HG03558 (cell line): Measurements from ENCODE around the gene C17orf50.

Experiments
- ATAC-seq: cut with Tn5 transposase; IDR thresholded peaks from one replicate; pipeline ENCODE4 v1.9.1; 2021; ENCODE audit warnings: moderate number of reproducible peaks; ENCODE audit not compliant: unreplicated experiment; ENCODE audit errors: extremely low read depth

The C17orf50 gene

DNA sequence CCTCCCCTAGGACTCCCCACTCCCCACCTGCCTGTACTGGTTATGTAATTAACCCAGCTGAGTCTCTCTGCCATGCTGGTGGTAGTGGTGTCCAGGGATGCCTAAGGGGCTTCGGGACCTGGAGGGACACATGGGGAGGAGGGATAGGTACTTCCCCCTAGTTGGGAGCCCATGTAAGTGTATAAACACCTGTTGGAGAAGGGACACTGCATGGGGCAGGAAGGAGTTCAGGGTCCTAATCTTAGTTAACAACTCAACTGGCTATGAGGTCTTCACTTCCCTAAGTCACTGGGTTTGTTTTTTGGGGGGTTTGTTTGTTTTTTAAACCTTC lies 27.9 kb upstream of the C17orf50 start:
- no peak for ATAC-seq

DNA sequence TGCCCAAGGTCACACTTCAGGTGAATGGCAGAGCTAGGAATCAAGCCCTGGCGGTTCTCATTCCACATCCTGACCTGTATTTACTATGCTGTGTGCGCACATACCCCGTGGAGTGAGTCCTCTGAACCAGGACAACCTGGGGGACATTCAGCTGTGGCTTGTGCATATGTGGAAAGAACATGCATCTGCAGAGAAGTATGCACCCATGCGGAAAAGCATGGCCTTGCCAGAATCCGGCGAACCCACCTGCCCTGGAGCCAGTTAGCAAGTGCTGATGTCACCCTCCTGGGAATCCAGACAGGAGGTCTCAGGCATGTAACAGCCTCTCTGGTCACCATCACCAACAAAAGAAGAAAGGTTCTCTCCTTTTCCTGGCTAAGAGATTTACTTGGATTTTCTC lies 27.3 kb upstream of the C17orf50 start:
- no peak for ATAC-seq

DNA sequence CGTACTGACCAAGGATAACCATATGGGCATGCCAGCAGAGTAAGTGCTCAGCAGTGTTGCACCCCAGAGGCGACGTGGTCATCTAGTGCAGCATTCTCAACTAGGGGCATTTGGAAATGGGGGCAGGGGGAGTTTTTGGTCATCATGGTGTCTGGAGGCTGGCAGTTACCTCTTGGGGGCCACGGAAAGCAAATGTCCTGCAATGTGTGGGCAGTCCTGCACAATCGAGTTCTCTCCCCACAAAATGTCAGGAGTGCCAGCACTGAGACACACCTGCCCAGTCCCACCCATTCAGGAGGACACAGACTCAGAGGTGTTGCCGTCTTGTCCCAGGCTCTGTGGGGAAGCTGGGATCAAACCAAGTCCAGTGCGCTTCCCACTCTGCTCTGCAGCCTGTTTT lies 26.3 kb upstream of the C17orf50 start:
- no peak for ATAC-seq

DNA sequence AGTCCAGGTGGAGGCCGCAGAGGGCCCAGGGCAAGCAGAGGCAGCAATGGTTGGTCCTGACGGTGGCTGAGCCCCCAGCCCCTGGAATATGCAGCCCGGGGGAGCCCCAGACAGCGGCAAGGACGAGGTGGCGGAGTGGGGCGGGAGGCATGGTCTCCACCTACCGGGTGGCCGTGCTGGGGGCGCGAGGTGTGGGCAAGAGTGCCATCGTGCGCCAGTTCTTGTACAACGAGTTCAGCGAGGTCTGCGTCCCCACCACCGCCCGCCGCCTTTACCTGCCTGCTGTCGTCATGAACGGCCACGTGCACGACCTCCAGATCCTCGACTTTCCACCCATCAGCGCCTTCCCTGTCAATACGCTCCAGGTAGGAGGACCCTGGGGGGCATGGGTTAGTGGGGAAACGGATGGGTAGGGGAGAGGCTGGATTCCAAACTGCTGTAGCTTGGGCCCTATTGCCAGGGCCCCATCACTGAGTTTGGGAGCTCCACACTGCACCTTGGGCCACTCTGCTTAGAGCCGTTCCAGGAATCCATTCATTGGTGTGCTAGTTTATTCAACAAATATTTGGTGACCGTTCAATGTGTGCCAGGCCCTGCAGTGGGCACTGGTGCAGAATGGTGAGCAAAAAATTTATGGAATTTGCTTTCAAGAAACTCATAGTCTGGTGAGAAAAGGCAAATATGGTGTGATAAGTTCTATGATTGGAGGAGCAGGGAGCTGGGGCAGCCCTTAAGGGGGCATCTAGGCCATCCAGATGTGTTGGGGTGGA lies 25.5 kb upstream of the C17orf50 start:
- ATAC-seq = no peak

DNA sequence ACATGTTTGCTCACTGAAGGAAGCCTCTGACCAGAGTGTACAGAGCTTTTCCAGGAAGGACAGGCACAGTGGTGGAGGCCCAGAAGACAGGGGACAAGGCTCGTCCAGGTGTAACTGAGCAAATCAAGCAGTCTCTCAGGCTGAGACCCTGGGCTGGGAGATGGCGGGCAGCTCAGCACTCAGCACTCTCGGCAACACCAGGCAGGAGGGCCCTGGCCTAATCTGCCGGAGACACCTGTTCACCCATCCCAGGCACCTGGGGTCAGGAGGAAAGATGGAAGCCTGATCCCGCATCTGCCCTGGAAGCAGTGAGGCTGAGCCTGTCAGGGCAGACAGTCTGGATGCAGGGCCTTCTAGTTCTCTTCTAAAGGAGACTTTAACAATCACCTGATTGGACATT lies 24.5 kb upstream of the C17orf50 start:
- no peak for ATAC-seq

DNA sequence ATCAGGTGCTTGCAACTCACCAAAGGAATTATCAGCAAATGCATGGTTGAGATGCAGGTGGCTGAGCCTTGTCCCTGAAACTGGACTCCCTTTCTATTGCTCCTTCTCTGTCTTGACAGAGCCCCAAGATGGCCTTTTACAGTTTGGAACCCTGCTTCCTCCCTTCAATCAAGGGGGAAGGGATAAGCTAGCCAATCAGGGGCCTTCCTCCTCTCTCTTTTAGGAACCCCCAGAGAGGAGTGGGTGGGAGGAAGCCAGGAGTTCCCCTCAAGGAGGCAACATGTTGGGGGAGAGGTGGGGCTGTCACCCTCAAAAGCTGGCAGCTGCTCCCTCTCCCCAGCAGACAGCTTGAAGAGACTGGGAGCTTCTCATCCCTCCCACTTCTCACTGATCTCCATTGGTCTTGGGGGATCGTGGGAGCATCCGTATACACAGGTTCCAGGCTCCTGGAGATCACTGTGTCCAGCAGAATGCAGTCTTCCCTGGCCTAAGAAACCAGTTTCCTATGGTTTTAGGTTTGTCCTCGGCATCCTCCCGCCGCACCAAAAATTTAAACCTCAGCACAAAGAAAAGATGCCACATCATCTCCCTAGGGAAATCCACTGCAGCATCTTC lies 22.1 kb upstream of the C17orf50 start:
- no peak for ATAC-seq

DNA sequence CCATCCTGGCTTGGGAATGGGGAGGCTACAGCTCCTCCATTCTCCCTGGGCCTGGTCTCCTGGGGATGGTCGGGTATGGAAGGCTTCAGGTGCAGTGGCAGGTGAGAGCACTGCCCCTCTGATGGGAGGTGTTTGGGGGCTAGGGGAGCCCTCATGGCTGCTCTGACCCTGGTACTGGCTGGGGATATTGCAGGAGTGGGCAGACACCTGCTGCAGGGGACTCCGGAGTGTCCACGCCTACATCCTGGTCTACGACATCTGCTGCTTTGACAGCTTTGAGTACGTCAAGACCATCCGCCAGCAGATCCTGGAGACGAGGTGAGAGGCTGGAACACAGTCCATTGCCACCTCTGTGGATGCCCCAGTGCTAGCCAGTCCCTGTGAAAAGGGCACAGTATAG lies 20.5 kb upstream of the C17orf50 start:
- ATAC-seq = no peak

DNA sequence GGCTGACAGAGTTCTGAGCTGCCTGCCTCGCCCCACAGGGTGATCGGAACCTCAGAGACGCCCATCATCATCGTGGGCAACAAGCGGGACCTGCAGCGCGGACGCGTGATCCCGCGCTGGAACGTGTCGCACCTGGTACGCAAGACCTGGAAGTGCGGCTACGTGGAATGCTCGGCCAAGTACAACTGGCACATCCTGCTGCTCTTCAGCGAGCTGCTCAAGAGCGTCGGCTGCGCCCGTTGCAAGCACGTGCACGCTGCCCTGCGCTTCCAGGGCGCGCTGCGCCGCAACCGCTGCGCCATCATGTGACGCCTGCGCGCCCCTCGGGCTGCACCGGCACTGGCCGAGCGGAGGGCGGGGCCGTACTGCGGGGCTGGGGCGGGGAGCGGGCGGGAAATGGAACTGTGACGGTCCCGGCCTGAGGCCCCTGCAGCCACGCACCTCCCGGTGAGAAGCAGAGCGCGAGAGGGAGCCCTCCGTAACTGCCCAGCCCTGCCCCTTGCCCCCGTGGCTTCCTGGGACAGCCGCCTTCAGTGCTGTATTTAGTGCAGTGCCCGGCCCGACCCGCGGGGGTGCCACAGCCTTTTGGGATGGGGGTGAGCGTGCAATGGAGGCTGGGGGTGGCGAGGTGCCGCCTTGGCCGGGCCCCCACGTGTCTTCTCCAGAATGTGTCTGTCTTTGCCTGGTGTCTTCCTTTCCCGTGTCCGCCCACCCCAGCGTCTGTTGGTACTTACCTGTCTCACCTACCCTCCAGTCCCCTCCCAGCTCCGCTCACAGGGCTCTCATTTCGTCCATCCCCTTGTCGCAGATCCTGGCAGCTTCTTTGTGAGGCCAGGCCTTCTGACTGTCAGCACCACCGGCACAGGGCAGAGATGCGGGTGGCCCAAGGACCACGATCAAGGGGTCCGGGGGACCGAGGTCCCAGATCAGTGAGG lies 19.4 kb upstream of the C17orf50 start:
- no peak for ATAC-seq

DNA sequence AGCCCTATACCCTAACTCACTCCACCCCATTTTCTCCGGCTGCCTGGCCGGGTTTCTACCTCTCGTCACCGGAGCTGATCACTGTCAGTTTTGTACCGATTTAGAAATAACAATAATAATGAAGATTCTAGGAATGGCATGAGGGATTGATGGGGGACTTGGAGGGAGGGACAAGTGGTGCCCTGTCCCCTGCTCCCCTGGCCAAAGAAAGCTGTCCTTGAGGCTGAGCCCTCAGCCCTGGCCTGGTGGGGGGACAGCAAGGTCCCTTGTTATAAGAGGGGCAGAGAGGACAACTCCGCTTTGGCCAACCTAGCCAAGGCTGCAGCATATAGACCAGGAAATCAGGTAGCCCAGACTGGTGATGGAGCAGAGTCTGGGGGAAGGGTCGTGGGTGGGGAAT lies 18.2 kb upstream of the C17orf50 start:
- no peak for ATAC-seq

DNA sequence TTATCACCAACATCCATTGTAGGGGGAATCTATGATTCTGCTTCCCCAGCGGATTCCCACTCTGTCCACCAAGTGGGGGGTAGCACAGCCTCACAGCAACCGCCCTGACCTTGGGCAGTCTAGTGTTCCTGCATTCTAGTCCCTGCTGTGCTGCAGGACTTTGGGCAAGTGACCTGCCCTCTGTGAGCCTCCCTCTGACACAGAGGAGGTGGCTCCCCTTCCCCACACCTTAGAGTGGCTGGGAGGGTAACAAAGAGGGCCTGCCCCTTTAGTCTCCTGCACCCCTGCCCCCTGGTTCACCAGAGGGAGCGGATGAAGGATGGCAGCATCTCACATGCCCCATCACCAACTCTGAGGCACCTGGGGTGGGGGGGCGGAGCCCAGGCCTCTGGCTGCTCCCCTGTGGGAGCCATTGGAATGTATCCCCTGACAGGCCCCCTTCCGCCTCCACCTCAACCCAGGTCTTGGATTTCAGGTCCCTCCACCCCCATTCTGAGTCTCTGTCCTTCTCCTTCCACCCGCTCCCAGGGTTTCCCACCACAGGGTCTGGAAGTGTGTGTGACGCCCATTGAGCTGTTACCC lies 17.7 kb upstream of the C17orf50 start:
- ATAC-seq = no peak

DNA sequence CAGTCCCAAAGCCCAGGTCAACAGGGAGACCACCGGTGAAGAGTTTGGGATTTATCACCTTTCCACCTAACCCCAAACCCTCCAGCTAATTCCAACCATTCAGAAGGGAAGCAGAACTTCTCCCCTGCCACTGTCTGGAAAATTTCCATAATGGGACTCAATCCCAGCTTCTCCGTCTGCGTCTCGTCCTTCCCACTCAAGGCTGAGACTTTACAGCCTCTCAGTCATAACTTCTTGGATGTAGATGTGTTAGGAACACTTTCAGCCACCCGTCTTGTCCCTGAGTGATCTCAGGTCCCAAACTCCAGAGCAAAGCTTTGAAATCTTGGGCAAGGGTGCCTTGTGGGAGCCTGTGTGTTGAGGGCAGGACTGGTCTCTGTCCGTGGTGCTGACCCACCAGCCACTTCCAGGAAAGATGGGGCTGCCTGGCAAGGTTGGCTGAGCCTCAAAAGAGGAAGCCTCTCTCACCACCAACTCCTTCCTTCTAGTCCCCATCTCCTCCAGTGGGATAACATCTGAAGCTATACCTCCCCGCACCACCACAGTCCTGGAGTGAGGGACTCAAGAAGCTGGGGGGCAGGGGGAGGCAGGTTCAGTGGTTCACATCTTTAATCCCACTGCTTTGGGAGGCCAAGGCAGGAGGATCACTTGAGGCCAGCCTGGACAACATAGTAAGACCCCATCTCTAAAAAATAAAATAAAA lies 16.9 kb upstream of the C17orf50 start:
- no peak for ATAC-seq

DNA sequence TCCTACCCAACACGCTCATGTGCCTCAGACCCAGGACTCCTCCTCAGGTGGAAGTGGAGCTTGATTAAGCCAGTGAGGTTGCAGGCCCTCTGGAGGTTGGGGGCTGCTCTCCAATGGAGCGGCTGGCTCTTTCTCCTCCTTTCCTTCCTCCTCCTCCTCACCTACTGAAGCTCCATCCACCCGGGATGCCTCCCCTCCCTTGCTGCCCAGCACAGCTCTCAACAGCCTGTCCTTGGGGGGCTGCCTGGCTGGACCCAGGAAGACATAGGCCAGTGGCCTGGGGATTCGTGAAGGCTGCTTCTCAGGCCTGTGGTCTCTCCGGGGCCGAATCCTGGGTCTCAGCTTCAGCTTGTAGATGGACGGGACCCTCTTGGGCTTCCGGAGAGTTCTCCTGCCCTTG lies 15.9 kb upstream of the C17orf50 start:
- no peak for ATAC-seq

DNA sequence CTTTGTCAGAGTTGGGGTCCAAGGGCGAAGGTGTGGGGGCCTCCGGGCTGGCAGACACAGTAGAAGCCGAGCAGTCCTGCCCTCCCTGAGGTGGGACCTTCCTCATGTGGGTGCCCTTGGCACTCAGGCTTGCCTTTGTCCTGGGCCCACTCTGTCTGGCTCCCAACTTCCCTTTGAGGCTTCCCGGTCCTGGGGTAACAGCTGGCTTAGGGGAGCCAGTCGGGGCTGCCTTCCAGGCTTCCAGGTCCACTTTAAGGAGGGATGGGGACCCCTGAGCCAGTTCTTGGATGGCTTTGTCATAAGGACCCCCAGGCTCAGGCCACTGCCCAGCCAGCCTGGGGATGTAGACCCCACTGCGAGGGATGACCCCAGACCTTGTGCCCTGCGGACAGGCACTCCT lies 15.4 kb upstream of the C17orf50 start:
- ATAC-seq = no peak

DNA sequence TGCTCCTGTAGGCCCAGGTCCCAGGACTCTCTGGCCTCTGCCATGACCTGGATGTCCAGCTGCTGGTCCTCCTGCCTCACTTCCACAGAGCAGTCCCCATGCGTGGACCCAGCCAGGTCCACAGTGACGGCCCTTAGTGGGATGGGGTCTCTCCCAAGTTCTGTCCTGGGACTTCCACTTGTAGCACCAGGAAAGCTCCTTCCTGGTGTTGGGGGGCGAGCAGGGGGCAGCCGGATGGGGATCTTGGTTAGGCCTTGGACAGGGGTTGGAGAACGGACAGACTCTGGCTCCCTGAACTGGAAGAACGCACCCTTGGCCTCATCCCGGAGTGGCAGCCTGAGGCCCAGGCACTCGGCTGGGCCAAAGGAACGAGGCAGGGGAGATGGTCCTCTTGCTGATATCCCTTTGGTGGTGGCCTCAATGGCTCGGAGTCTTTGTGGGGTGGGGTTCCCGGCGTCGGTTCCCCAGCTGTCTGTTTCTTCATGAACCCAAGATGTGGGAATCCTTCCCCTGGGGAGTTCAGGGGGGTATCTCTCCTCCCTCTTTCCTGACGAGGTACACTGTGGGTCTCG lies 14.9 kb upstream of the C17orf50 start:
- no peak for ATAC-seq

DNA sequence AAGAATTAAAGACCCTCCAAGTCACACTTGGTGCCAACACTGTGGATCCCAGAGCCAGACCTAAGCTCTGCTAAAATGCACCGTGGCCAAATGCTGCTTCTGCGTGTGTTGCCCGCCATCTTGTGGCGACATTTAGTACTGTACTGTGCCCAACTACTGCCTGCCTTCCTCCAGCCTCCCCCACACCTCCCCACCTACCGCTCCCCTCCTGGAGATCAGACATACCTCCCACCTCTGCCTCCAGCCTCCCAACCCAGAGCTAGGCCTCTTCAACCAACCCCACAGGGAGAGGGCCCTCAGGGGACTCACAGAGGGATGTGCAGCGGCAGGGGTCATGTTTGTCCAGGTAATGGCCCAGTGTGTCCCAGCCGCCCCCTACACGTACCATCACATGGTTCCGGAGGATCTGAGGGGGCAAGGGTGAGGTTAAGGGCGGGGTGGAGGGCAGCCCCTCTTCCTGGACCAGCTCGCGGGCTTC lies 13.1 kb upstream of the C17orf50 start:
- ATAC-seq = no peak

DNA sequence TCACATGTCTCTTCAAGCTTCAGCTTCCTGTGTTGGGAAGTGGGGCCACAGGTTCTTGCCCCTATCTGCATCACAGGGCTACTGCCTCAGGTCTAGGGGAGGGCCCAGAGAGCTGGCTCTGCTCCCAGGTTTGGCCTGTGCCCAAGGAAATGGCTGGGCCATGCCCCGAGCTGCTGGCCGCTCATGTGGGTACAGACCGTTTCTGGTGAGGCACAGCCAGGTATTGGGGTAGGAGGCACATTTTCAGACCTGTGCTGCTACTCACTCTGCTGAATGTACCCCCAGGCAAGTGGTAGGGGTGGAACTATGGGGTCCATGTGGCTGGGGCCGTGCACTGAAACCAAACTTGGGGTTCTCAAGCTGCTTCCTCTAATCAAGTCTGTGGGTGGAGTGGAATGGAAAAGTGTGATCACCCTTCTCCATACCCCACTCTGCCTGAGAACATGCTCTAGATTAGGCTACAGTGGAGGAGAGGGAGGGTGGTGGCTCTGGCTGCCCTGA lies 12.3 kb upstream of the C17orf50 start:
- ATAC-seq = no peak

DNA sequence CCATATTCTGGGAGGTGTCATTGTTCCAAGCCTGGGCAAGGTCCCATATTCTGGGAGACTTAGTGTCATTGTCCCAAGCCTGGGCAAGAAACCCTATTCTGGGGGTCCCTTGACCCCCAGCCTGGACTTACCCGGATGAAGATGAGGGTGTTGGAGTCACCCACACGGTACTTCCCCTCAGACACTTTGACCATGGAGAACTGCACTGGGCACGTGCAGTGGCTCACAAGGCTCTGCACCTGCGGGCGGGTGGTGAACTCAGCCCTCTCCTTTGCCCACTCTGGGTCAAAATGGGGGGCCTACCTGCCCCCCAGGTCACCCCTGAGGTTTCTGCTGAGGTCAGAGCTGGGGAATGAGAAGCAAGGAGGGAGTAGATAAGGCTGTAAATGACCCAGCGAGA lies 11.7 kb upstream of the C17orf50 start:
- ATAC-seq = no peak

DNA sequence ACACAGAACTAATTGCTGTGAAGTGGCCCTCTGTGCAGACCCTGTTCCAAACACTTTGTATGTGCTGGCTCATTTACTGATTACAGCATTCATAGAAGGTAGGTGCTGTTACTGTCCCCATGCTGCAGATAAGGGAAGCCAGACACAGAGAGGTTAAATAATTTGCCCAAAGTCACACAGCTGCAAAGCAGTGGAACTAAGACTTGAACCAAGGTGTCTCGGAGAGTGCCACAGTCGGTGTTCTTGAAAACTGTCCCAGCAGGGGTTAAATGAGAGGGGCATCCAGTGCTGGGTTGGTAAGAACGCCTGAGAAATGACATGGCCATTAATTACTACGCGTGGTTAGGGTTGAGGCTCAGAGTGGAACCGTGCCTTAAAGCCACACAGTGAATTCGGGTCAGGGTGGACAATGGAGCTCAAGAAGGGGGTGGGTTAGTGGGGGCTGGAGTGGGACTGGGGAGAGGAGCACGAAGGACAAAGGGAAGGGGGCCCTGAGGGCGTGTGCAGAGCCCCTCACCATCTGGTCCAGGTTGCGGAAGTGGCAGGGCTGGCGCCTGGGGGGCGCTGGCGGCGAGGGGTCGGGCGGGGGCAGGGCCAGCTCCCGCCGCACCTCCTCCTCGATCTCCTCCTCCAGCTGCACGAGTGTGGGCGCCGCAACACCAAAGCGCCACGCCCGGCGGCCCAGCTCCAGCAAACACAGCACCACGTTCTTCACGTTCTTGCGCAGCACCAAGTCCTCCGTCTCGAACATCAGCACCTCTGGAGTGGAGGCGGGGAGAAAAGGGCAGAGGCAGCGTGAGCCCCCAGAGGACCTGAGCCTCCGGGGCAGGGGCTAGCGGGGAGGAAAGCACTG lies 10.9 kb upstream of the C17orf50 start:
- ATAC-seq = no peak
